Keratinocyte (primary cell): ENCODE results near the gene PLXNA3. TPM values are rescaled to one million over a fixed set of nuclear protein-coding genes. Genes with fewer than 3 reads are reported as not detected.

Source experiments
- DNase-seq: peaks from one replicate; pipeline ENCODE4 v3.0.0-alpha.2; 2011; ENCODE audit warnings: low read depth, missing footprints, low spot score
- FAIRE-seq: peaks from 2 replicates; lab custom pipeline; 2011; peaks lifted over from hg19 to GRCh38; lab: Jason Lieb, UNC
- H2AFZ ChIP-seq: 2 replicates; pipeline ENCODE4 v1.6.0; 2012; ENCODE audit warnings: low read length, control low read depth, inconsistent platforms; ENCODE audit not compliant: control insufficient read depth
- H3K27ac ChIP-seq: 2 replicates; pipeline ENCODE4 v1.5.1; 2011; ENCODE audit warnings: low read length; ENCODE audit not compliant: control insufficient read depth, insufficient read depth
- H3K27me3 ChIP-seq: 3 replicates; pipeline ENCODE4 v1.6.0; 2011; ENCODE audit warnings: low read length; ENCODE audit not compliant: control insufficient read depth, insufficient read depth; ENCODE audit errors: extremely low read depth
- H3K36me3 ChIP-seq, 2 experiments: 2 replicates in 1 of 2; 3 replicates in 1 of 2; pipeline ENCODE4 v1.5.1; 2011; ENCODE audit warnings: low read length in 2 of 2, mild to moderate bottlenecking in 1 of 2; ENCODE audit not compliant: control insufficient read depth in 2 of 2, insufficient read depth in 2 of 2; ENCODE audit errors: extremely low read depth in 1 of 2
- H3K4me1 ChIP-seq: 3 replicates; pipeline ENCODE4 v1.5.1; 2011; ENCODE audit warnings: low read length; ENCODE audit not compliant: control insufficient read depth, insufficient read depth; ENCODE audit errors: extremely low read depth
- H3K4me2 ChIP-seq: 3 replicates; pipeline ENCODE4 v1.6.0; 2011; ENCODE audit warnings: low read depth, low read length; ENCODE audit not compliant: control insufficient read depth, insufficient read depth; ENCODE audit errors: extremely low read depth
- H3K4me3 ChIP-seq, 3 experiments: fragments of 200-600 bp in 1 of 3; sonication (generic) in 1 of 3; 2 replicates in 2 of 3; 3 replicates in 1 of 3; pipeline ENCODE4 v1.5.1; 2011 to 2016; ENCODE audit warnings: low read length in 3 of 3, mild to moderate bottlenecking in 3 of 3, control low read depth in 2 of 3, inconsistent platforms in 1 of 3, low read depth in 1 of 3, mixed read lengths in 1 of 3, mixed run types in 1 of 3, moderate library complexity in 1 of 3; ENCODE audit not compliant: control insufficient read depth in 2 of 3, insufficient read depth in 2 of 3; ENCODE audit errors: extremely low read depth in 1 of 3
- H3K79me2 ChIP-seq: 2 replicates; pipeline ENCODE4 v1.6.0; 2012; ENCODE audit warnings: low read length; ENCODE audit not compliant: control insufficient read depth, insufficient read depth
- H3K9ac ChIP-seq: 3 replicates; pipeline ENCODE4 v1.6.0; 2011; ENCODE audit warnings: low read length; ENCODE audit not compliant: control insufficient read depth, insufficient read depth; ENCODE audit errors: extremely low read depth
- H3K9me1 ChIP-seq: 3 replicates; pipeline ENCODE4 v1.6.0; 2011; ENCODE audit warnings: low read length; ENCODE audit not compliant: control insufficient read depth, insufficient read depth; ENCODE audit errors: extremely low read depth
- H3K9me3 ChIP-seq: 2 replicates; pipeline ENCODE4 v1.5.1; 2012; ENCODE audit warnings: low read depth, low read length; ENCODE audit not compliant: control insufficient read depth
- H4K20me1 ChIP-seq: 3 replicates; pipeline ENCODE4 v1.6.0; 2011; ENCODE audit warnings: low read length; ENCODE audit not compliant: control insufficient read depth, insufficient read depth; ENCODE audit errors: extremely low read depth
- EZH2 ChIP-seq: IDR thresholded peaks from one replicate; pipeline ENCODE4 v1.6.1; 2012; ENCODE audit warnings: inconsistent platforms, mild to moderate bottlenecking, low read length, moderate library complexity
- dilution Hi-C: fragments of 300-500 bp; cut with MboI; formaldehyde crosslinking; loops from one replicate; pipeline ENCODE4 v1.7.0; 2020; ENCODE audit warnings: low sequenced_read_pairs; ENCODE audit not compliant: extremely low pct_ligation_motif_present
- polyA plus RNA-seq, 5 experiments: library from polyadenylated mRNA; depleted of rRNA in 3 of 5; stranded (reverse) in 3 of 5; stranded (forward) in 1 of 5; unstranded in 1 of 5; fragments of >200 nt; gene quantifications; 1 replicate in 1 of 5; 2 replicates in 3 of 5; 3 replicates in 1 of 5; pipeline versions ENCODE4 v1.2.1 to v1.2.3, GENCODE V29; 2011 to 2012; ENCODE audit warnings: missing spikeins in 2 of 5, low read depth in 1 of 5, low replicate concordance in 1 of 5
- TF ChIP-seq, protein P1 (sequence below), 3 experiments: IDR thresholded peaks in 1 of 3; conservative IDR thresholded peaks in 1 of 3; optimal IDR thresholded peaks in 1 of 3; 2 replicates in 2 of 3; 3 replicates in 1 of 3; pipeline versions ENCODE3 to v1.5.1; 2011; ENCODE audit warnings: low read length in 3 of 3, mild to moderate bottlenecking in 3 of 3, moderate library complexity in 2 of 3, control low read depth in 1 of 3, inconsistent platforms in 1 of 3; ENCODE audit not compliant: insufficient read depth in 2 of 3; ENCODE audit errors: extremely low read depth in 1 of 3

Gene PLXNA3
- polyA plus RNA-seq, 1 donor (not counting 4 experiments of a cell fraction or from before 2014, with no cell fraction given) = 7.6 TPM

DNA sequence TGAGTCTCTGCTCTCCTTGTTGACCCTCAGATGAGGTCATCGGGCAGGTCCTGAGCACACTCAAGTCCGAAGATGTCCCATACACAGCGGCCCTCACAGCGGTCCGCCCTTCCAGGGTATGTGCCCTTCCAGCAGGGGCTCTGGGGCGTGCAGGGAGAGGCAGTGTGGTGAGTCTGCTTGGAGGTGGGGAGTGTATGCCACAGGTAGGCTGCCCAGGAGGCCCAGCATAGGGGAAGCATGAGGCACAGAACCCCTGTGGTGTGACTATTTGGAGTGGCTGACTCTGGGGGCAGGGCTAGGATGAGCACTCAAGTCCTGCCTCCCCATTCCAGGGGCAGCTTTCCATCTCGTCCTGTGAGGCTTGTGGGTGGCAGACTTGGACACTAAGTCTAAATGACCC, 24.5 kb upstream of the PLXNA3 start:
- no peaks in the 10 kb centered on the region for H3K9me1 ChIP-seq
- dilution Hi-C loops = no loop called here

DNA sequence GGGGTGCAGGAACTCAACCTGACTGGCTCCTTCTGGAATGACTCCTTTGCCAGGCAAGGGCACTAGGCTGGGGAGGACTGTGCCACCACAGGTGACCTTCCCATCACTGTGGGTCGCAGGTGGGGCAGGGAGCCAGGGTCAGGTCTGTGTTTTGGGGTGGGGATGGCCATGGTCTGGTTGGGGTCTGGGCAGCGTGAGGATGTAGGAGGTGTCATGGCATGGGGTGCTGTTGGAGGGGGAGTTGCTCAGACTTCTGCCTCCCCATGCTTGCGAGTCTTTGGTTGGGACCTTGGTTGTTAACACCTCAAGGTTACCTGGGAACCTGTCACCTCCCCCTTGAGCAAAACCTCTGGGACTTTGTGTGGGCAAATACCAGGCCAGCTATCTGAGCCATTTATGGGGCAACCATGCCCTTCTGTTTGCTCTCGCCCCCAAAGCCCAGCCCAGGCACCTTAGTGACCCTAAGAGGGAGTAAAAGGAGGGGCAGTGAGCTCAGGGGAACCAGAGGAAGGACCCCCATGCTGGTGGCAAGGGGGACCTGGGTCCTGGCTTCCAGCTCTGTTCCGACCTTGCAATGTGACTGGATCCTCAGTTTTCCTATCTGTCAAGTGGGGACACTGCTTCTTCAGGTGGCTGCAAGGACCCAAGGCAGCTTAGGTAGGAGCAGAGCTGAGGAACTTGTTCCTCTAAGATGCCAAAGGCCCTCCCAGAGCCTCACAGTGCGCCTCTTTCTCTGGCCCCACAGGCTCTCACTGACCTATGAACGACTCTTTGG, 23.5 kb upstream of the PLXNA3 start:
- H3K79me2 ChIP-seq = peaks cover 26% of the 10 kb centered on the region
- no peaks in the 10 kb centered on the region for H3K27me3 ChIP-seq
- H3K4me3 ChIP-seq = no peak overlapping the region
- H3K4me2 ChIP-seq = no peak overlapping the region
- DNase-seq (no peak), FAIRE-seq (no peak)
- no peak for TF ChIP-seq EZH2
- TF ChIP-seq, protein P1, sequence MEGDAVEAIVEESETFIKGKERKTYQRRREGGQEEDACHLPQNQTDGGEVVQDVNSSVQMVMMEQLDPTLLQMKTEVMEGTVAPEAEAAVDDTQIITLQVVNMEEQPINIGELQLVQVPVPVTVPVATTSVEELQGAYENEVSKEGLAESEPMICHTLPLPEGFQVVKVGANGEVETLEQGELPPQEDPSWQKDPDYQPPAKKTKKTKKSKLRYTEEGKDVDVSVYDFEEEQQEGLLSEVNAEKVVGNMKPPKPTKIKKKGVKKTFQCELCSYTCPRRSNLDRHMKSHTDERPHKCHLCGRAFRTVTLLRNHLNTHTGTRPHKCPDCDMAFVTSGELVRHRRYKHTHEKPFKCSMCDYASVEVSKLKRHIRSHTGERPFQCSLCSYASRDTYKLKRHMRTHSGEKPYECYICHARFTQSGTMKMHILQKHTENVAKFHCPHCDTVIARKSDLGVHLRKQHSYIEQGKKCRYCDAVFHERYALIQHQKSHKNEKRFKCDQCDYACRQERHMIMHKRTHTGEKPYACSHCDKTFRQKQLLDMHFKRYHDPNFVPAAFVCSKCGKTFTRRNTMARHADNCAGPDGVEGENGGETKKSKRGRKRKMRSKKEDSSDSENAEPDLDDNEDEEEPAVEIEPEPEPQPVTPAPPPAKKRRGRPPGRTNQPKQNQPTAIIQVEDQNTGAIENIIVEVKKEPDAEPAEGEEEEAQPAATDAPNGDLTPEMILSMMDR (optimal IDR thresholded peaks at IDR 0.05 in 1 of 3, IDR thresholded peaks at IDR 0.05 in 1 of 3, conservative IDR thresholded peaks at IDR 0.05 in 1 of 3; ENCODE audit: extremely low read depth in 1 of 3, insufficient read depth in 2 of 3, low read length in 3 of 3) = no peak
- H3K9me1 ChIP-seq = no peaks in the 10 kb centered on the region
- H3K27ac ChIP-seq = no peak overlapping the region
- peaks cover 4% of the 10 kb centered on the region for H3K9me3 ChIP-seq
- H4K20me1 ChIP-seq = peaks cover 5% of the 10 kb centered on the region
- H3K4me1 ChIP-seq = peaks cover 7% of the 10 kb centered on the region
- H2AFZ ChIP-seq = no peak overlapping the region
- no peak overlapping the region for H3K9ac ChIP-seq
- peaks cover 5 to 11% of the 10 kb centered on the region in 2 experiments for H3K36me3 ChIP-seq
- dilution Hi-C loops = no loop called here

More for the DNA sequence above, 24.5 kb upstream of the PLXNA3 start:
- Histone ChIP-seq H4K20me1 (peaks cover 5% of the 10 kb centered on the region), H3K4me1 (peaks cover 12% of the 10 kb centered on the region), H3K9ac (no peak overlapping the region), H3K4me3 (no peak overlapping the region), H3K79me2 (peaks cover 28% of the 10 kb centered on the region), H3K9me3 (peaks cover 3% of the 10 kb centered on the region), H2AFZ (no peak overlapping the region), H3K4me2 (no peak overlapping the region), H3K36me3 (peaks cover 5 to 8% of the 10 kb centered on the region in 2 experiments), H3K27ac (no peak overlapping the region), H3K27me3 (no peaks in the 10 kb centered on the region)
- FAIRE-seq = no peak
- no peak for DNase-seq
- TF ChIP-seq, protein P1 (optimal IDR thresholded peaks at IDR 0.05 in 1 of 3, IDR thresholded peaks at IDR 0.05 in 1 of 3, conservative IDR thresholded peaks at IDR 0.05 in 1 of 3; ENCODE audit: extremely low read depth in 1 of 3, insufficient read depth in 2 of 3, low read length in 3 of 3) = no peak
- TF ChIP-seq EZH2 = no peak
